ENCODE results near the gene PAX5. TPM values are rescaled to one million over a fixed set of nuclear protein-coding genes. Genes with fewer than 3 reads are reported as not detected.

PAX5 gene
- total RNA-seq, 6 experiments from 2014 or later: not detected

DNA sequence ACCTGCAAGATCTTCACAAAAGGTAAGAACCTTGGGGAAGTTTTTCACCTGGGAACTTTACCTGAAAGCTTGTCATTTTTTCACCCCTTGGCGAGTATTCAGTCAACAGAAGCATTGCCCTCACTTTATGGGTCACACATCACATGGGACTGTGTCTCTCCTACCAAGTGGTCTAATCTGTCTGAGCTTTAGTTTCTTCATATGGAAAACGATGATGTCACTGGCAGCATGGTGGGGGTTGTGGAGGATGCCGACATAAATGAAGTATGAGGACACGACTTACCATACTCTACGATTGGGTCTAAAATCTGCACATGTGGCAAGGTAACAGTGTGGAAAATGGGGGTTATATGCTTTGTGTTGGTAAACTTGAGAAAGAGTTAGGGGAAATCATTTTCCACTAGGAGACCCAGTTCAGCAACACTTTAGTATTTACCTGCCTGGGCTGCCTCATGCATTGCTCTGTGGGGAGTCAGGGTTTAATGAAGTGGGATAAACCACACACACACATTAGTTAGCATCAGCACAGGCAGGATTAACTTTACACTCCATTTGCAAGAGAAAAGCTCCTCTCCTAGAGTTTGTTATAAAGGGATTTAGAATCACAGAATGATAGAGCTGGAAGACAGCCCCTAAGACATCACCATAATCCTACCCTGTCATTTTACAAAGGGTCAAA, 19.8 kb upstream of the PAX5 start:
- Mint-ChIP-seq H3K4me1 (ENCODE audit: low read depth) (no peaks in the 10 kb centered on the region), H3K9me3 (no peaks in the 10 kb centered on the region), H3K36me3 (ENCODE audit: low read depth) (no peaks in the 10 kb centered on the region), H3K27me3 (ENCODE audit: insufficient read depth) (peaks cover 52% of the 10 kb centered on the region), H3K27ac (no peak overlapping the region), H3K4me3 (no peak overlapping the region)
- TF ChIP-seq, protein P1, sequence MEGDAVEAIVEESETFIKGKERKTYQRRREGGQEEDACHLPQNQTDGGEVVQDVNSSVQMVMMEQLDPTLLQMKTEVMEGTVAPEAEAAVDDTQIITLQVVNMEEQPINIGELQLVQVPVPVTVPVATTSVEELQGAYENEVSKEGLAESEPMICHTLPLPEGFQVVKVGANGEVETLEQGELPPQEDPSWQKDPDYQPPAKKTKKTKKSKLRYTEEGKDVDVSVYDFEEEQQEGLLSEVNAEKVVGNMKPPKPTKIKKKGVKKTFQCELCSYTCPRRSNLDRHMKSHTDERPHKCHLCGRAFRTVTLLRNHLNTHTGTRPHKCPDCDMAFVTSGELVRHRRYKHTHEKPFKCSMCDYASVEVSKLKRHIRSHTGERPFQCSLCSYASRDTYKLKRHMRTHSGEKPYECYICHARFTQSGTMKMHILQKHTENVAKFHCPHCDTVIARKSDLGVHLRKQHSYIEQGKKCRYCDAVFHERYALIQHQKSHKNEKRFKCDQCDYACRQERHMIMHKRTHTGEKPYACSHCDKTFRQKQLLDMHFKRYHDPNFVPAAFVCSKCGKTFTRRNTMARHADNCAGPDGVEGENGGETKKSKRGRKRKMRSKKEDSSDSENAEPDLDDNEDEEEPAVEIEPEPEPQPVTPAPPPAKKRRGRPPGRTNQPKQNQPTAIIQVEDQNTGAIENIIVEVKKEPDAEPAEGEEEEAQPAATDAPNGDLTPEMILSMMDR (IDR thresholded peaks at IDR 0.05): no peak
- DNase-seq: no peak

- no peaks in the 10 kb centered on the region for H3K36me3 Mint-ChIP-seq (ENCODE audit: low read depth)
- no peak overlapping the region for H3K4me3 Mint-ChIP-seq
- H3K27ac Mint-ChIP-seq: no peak overlapping the region
- peaks cover 28% of the 10 kb centered on the region for H3K27me3 Mint-ChIP-seq (ENCODE audit: insufficient read depth)
- no peak for DNase-seq
- no peaks in the 10 kb centered on the region for H3K9me3 Mint-ChIP-seq
- TF ChIP-seq, protein P1 (IDR thresholded peaks at IDR 0.05): no peak
- H3K4me1 Mint-ChIP-seq (ENCODE audit: low read depth): no peaks in the 10 kb centered on the region
These were observed 12.6 kb upstream of the PAX5 start for GRCh38 chr9:37046683-37047082.

DNA sequence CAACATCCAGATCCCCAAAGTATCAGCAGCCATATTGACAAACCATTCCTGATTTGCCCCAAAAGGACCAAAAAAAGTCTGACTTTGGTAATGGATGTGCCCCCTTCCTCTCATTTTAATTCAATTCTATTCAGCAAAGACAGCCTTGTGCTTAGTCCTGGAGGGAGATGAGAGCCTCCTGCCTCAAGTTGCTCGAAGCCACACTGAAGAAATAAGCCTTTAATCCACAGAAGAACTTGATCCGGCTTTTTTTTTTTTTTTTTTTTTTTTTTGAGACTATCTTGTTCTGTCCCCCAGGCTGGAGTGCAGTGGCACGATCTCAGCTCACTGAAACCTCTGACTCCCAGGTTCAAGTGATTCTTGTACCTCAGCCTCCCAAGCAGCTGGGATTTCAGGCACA, 8.4 kb upstream of the PAX5 start:
- DNase-seq: no peak
- H3K4me3 Mint-ChIP-seq: no peak overlapping the region
- TF ChIP-seq, protein P1 (IDR thresholded peaks at IDR 0.05): no peak
- no peaks in the 10 kb centered on the region for H3K36me3 Mint-ChIP-seq (ENCODE audit: low read depth)
- no peak overlapping the region for H3K27ac Mint-ChIP-seq
- 0 out of 2 replicates have a peak, but pooled peaks cover under 1% of the 10 kb centered on the region for H3K4me1 Mint-ChIP-seq (ENCODE audit: low read depth)
- H3K27me3 Mint-ChIP-seq (ENCODE audit: insufficient read depth): peaks cover 52% of the 10 kb centered on the region
- H3K9me3 Mint-ChIP-seq: no peaks in the 10 kb centered on the region

DNA sequence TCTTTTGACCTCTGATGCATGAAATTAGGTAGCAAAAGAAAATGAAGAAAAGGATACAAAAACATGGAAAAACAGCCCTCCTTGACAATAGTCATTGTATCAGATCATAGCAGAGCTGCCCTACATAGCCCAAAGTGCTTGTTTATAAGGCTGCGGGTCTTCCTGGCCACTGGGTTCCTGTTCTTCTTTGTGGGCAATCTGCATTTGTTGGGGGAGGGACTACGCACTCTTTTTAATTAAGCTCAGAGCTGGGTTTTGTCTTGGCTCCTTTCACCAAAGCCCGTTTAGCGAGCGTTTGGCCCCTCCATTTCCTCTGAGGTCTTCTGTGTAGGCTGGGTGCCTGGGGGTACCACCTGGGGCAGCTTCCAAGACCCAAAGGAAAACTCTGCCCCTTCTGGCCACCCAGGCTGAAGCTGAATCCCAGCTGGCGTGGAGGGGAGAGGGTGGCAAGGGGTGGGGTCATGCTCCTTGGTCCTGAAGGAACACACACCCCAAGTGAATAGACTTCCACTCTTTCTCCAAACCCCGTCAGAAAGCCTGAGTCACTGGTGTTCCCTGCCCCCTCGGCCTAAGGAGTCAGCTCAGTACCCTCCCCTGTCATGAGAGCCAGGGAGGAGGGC, 6.5 kb upstream of the PAX5 start:
- peaks cover 5% of the 10 kb centered on the region; the same call in 1 of the 2 replicates for H3K9me3 Mint-ChIP-seq
- peaks cover 61% of the 10 kb centered on the region for H3K27me3 Mint-ChIP-seq (ENCODE audit: insufficient read depth)
- H3K4me3 Mint-ChIP-seq: no peak overlapping the region
- H3K4me1 Mint-ChIP-seq (ENCODE audit: low read depth): peaks cover 15% of the 10 kb centered on the region
- TF ChIP-seq, protein P1 (IDR thresholded peaks at IDR 0.05): no peak; the same call in 1 of the 2 replicates
- H3K36me3 Mint-ChIP-seq (ENCODE audit: low read depth): peaks cover 11% of the 10 kb centered on the region
- DNase-seq: no peak
- H3K27ac Mint-ChIP-seq: no peak overlapping the region

GRCh38 chr9:37038943-37039464, 4.9 kb upstream of the PAX5 start:
- peaks cover 15% of the 10 kb centered on the region for H3K4me1 Mint-ChIP-seq (ENCODE audit: low read depth)
- peaks cover 11% of the 10 kb centered on the region for H3K36me3 Mint-ChIP-seq (ENCODE audit: low read depth)
- no peak for DNase-seq
- H3K27ac Mint-ChIP-seq: no peak overlapping the region
- TF ChIP-seq, protein P1 (IDR thresholded peaks at IDR 0.05): no peak
- H3K27me3 Mint-ChIP-seq (ENCODE audit: insufficient read depth): peaks cover 70% of the 10 kb centered on the region
- H3K4me3 Mint-ChIP-seq: no peak overlapping the region
- peaks cover 5% of the 10 kb centered on the region; the same call in 1 of the 2 replicates for H3K9me3 Mint-ChIP-seq

All from HFFc6 (cell line).